Aorta (tissue), 5 donors: ENCODE results near the gene TTLL3. TPM values are rescaled to one million over a fixed set of nuclear protein-coding genes. Genes with fewer than 3 reads are reported as not detected.
"Not testable (repeated sequence)": the region's sequence is repeated elsewhere in the genome, so short reads cannot be mapped to it uniquely, and the experiment has no call there.

ENCODE experiments used
- ATAC-seq: fragments of 200-7000 bp; cut with Tn5 transposase; one replicate; pipeline ENCODE4 v1.9.1; 2022; ENCODE audit warnings: moderate library complexity; ENCODE audit not compliant: low FRiP score
- DNase-seq, 2 donors: peaks; one replicate each; pipeline ENCODE4 v3.0.0-alpha.2; 2020
- H3K27ac ChIP-seq, 2 donors: one replicate each; pipeline ENCODE4 v1.5.1; 2013; ENCODE audit warnings: low read length in 2 of 2, mild to moderate bottlenecking in 2 of 2, moderate library complexity in 2 of 2, control low read depth in 1 of 2, inconsistent platforms in 1 of 2, low read depth in 1 of 2
- H3K27me3 ChIP-seq, 2 donors: one replicate each; pipeline ENCODE4 v1.6.1; 2013; ENCODE audit warnings: control low read depth in 1 of 2, low read length in 1 of 2, mild to moderate bottlenecking in 1 of 2, moderate library complexity in 1 of 2; ENCODE audit not compliant: insufficient read depth in 2 of 2, control insufficient read depth in 1 of 2
- H3K36me3 ChIP-seq, 2 donors: one replicate each; pipeline ENCODE4 v1.6.1; 2013; ENCODE audit warnings: control low read depth in 1 of 2, low read length in 1 of 2, mild to moderate bottlenecking in 1 of 2; ENCODE audit not compliant: insufficient read depth in 2 of 2, control insufficient read depth in 1 of 2
- H3K4me1 ChIP-seq, 2 donors: one replicate each; pipeline ENCODE4 v1.6.1; 2013; ENCODE audit warnings: low read length in 2 of 2, control low read depth in 1 of 2, mild to moderate bottlenecking in 1 of 2, moderate library complexity in 1 of 2; ENCODE audit not compliant: insufficient read depth in 2 of 2, control insufficient read depth in 1 of 2
- H3K4me3 ChIP-seq, 2 donors: one replicate each; pipeline ENCODE4 v1.5.1; 2013; ENCODE audit warnings: low read length in 2 of 2, control low read depth in 1 of 2, mild to moderate bottlenecking in 1 of 2
- H3K9me3 ChIP-seq: one replicate; pipeline ENCODE4 v1.6.1; 2013; ENCODE audit warnings: mild to moderate bottlenecking, low read length; ENCODE audit not compliant: control insufficient read depth
- WGBS, 2 donors: extraction: QIAGEN DNeasy Blood & Tissue Kit; methylation state at CpG; one replicate each; pipeline ENCODE4 v1.1.7; 2013; 5-methylcytosine and 5-hydroxymethylcytosine counted together
- intact Hi-C, 2 donors: fragments of 100-400 bp; cut with DNase I; formaldehyde crosslinking; loops; one replicate each; pipeline versions ENCODE4 v1.14.2 to v1.15.0; 2022
- polyA plus RNA-seq, 2 donors: library from polyadenylated mRNA; stranded (reverse); fragments of 200-250 nt; gene quantifications; one replicate each; pipeline ENCODE4 v1.2.3, GENCODE V29; 2013
- total RNA-seq, 2 donors: library from RNA; stranded (reverse); fragmentation: NEBNext Ultra II Directional; extraction: Animal tissue kit (Norgen Biotek cat#: 25700); gene quantifications; one replicate each; pipeline ENCODE4 v1.2.1, GENCODE V29; 2021
- donor health status: healthy with polysubstance abuse.
- donor health status: Bipolar disorder and iron deficiency.
- donor health status: DM: no; HTN: no; CAD: no.
- donor health status: DM: no; HTN: no; CAD: no.
- donor health status: DM: yes; HTN: yes; CAD: no.

Gene TTLL3
- total and polyA plus RNA-seq, 4 donors, result 12.3 to 120 (median 74.3) TPM

DNA sequence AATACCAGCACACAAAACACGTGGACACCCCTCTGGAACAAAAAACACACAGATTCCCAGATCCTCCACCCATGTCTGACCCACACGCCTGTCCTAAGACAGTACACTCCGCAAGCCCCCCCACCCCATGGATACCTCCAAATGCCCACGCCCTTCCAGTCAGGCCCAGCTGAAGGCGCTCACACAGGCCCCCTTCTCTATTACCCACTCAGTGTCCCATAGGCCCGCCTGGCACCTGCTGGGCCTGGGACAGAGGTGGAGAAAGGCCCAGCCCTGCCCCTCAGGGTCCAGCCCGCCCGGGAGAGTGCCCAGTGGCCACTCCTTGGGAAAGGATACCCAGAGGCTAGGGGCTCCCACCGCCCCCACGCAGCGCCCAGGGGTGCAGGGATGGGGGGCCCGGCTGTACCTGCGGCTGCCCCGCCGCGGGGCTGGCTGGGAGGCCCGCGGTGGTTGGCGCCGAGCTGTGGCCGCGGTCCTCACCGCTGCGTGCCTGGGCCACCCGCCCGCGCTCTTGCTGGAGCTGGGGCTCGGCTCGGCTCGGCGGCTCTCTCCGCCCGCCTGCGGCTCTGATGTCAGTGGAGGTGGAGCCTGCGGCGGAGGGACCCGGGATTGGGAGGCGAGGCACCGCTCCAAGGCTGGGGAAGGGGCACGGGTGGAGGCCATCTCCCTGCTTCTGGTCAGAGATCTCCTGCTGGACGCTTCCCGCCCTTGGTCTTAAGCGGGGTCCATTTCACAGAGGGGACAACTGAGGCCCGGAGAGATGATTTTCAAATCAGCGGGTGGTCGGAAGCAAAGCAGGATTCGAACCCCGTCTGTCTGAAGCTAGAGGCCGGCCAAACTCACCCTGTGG lies 40.4 kb upstream of the TTLL3 start, which contains the start of gene CAMK1:
TSS of gene CAMK1 (minus strand) at position 522 of the 850 bp plus-strand sequence. CDS start 2,198 bp downstream, outside the sequence.
- intact Hi-C loops, result no loop called here
- Histone ChIP-seq H3K36me3 (peaks cover 0 to 2% of the 10 kb centered on the region in 2 donors), H3K27me3 (no peaks in the 10 kb centered on the region), H3K4me3 (peak within 1 kb of the TSS; percentile 42 to 84), H3K9me3 (no peaks in the 10 kb centered on the region), H3K27ac (peak within 1 kb of the TSS; percentile 58 to 70), H3K4me1 (peaks cover 2 to 4% of the 10 kb centered on the region in 2 donors)
- DNase-seq (peak; percentile 91 to 96), ATAC-seq (peak; percentile 95)
- 1% methylated on average over 33 to 49 of the region's 49 CpGs for WGBS, 2 donors

DNA sequence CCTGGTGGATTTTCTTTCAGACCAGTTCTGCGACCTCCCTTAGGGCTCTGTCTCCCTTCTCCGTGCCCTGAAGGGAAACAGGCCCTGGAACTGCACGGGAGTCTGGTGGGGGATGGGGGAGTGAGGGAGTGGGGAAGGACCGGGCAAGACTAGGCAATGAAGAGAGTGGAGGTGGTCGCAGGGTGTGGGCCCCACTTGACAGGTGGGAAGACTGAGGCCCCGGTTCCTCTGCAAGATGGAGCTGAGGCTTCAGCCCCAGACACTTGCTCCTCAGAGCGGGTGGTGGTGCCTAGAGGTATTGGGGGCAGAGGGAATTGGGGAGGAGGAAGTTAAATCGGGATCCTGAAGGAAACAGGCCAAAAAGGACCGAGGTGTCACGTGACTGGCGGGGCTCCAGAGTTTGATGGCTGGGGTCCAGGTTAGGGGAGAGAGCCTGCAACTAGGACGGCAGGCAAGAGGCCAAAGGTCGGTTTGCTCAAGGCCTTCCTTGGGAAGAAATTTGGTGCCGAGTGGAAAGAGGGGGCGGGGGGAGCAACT lies 39.7 kb upstream of the TTLL3 start:
- H3K36me3 ChIP-seq, result peaks cover 0 to 2% of the 10 kb centered on the region in 2 donors
- no peaks in the 10 kb centered on the region for H3K9me3 ChIP-seq
- 1 to 7% methylated on average over 15 of the region's 15 CpGs for WGBS, 2 donors
- peak; percentile 84 to 95 for DNase-seq
- H3K27me3 ChIP-seq, result no peaks in the 10 kb centered on the region
- H3K27ac ChIP-seq, result peak overlapping the region; percentile 48 to 58
- H3K4me3 ChIP-seq, result peak overlapping the region; percentile 42 to 53
- H3K4me1 ChIP-seq, result peaks cover 2 to 4% of the 10 kb centered on the region in 2 donors
- intact Hi-C loops, result no loop called here
- ATAC-seq, result peak; percentile 77

DNA sequence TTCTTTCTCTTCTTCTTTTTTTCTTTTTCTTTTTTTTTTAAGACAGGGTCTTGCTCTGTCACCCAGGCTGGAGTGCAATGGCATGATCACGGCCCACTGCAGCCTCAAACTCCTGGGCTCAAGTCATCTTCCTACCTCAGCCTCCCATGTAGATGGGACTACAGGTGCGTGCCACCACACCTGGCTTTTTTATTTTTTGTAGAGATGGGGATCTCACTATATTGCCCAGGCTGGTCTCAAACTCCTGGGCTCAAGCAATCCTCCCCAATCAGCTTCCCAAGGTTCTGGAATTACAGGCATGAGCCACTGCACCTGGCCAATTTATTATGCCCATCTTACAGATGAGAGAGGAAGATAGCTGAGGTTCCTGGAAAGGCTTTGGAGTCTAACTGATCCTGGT lies 39.1 kb upstream of the TTLL3 start:
- H3K27me3 ChIP-seq, intact Hi-C loops, DNase-seq, H3K9me3 ChIP-seq, H3K36me3 ChIP-seq, ATAC-seq, H3K4me3 ChIP-seq, H3K4me1 ChIP-seq, H3K27ac ChIP-seq: not testable (repeated sequence)
- WGBS, 2 donors, result 89 to 91% methylated on average over 2 of the region's 2 CpGs

DNA sequence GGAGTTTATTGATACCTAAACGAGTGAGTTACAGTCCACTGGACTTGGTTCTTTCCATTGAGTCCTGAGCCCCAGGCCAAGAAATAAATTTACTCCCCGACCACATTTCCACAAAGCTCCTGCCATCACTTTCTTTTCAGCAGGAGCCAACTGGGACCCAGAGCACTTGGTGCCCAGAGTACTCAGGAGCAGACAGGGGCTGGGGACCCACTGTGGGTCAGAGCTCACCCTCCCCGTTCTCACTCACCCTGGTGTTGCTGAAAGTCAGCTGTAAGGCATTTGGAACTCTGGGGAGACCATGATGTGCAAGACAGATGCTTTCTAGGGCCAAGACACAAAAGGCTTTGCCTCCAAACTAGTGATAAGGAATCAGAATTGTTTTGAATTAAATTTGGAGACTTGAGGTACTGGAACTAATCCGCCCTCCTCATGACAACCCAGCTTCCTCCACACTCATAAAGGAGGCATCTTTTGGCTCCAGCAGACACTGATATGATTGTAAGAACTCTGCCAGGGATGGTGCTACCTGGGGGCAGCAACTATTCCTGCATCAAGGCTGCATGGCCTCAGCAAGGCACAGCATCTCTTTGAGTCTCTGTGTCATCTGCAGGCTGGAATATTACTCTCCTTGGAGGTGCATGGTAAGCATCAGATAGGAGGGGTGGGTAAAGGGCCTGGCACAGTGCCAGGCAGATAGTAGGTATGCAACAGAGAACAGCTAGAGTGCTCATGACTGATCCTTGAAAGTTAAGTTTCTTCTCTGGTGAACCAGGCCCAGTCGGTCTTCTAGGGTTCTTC lies 33.0 kb upstream of the TTLL3 start:
- intact Hi-C loops, result no loop called here
- H3K4me3 ChIP-seq, result no peak overlapping the region
- no peak for ATAC-seq
- H3K27me3 ChIP-seq, result no peaks in the 10 kb centered on the region
- no peaks in the 10 kb centered on the region for H3K9me3 ChIP-seq
- WGBS, 2 donors, result 86 to 90% methylated on average over 5 of the region's 5 CpGs
- peaks cover 0 to 3% of the 10 kb centered on the region in 2 donors for H3K36me3 ChIP-seq
- peak in 1 of 2 donors; percentile 47 for DNase-seq
- no peak overlapping the region for H3K27ac ChIP-seq
- H3K4me1 ChIP-seq, result no peaks in the 10 kb centered on the region

- no peaks in the 10 kb centered on the region for H3K4me1 ChIP-seq
- no peak overlapping the region for H3K27ac ChIP-seq
- no peaks in the 10 kb centered on the region for H3K27me3 ChIP-seq
- peaks cover 0 to 3% of the 10 kb centered on the region in 2 donors for H3K36me3 ChIP-seq
- H3K9me3 ChIP-seq, result no peaks in the 10 kb centered on the region
- 93 to 96% methylated on average over 1 of the region's 1 CpG for WGBS, 2 donors
- DNase-seq (peak in 1 of 2 donors; percentile 23), ATAC-seq (no peak)
- intact Hi-C loops, result no loop called here
- no peak overlapping the region for H3K4me3 ChIP-seq
These were observed 32.4 kb upstream of the TTLL3 start for GRCh38 chr3:9777694-9778021.

GRCh38 chr3:9778143-9779074 lies 31.7 kb upstream of the TTLL3 start:
- Histone ChIP-seq H3K36me3 (peaks cover 0 to 3% of the 10 kb centered on the region in 2 donors), H3K27me3 (no peaks in the 10 kb centered on the region), H3K27ac (no peak overlapping the region), H3K9me3 (no peaks in the 10 kb centered on the region), H3K4me1 (no peaks in the 10 kb centered on the region), H3K4me3 (no peak overlapping the region)
- ATAC-seq, result no peak
- 66 to 70% methylated on average over 5 of the region's 5 CpGs for WGBS, 2 donors
- intact Hi-C loops, result no loop called here
- DNase-seq, result peak in 1 of 2 donors; percentile 75

GRCh38 chr3:9779075-9779593 lies 30.9 kb upstream of the TTLL3 start:
- ATAC-seq (no peak), DNase-seq (peak in 1 of 2 donors; percentile 62)
- no peak overlapping the region for H3K27ac ChIP-seq
- H3K4me3 ChIP-seq, result no peak overlapping the region
- H3K27me3 ChIP-seq, result no peaks in the 10 kb centered on the region
- peaks cover 0 to 3% of the 10 kb centered on the region in 2 donors for H3K36me3 ChIP-seq
- no peaks in the 10 kb centered on the region for H3K4me1 ChIP-seq
- 79 to 83% methylated on average over 5 to 6 of the region's 6 CpGs for WGBS, 2 donors
- intact Hi-C loops, result no loop called here
- H3K9me3 ChIP-seq, result no peaks in the 10 kb centered on the region
